Nephron (organoid): ENCODE data around the gene MBTPS1.

Experiments
- H3K27ac Mint-ChIP-seq, 3 experiments: 2 replicates each; pipeline ENCODE4 v1.8.0; 2020; ENCODE audit warnings: mixed read lengths in 3 of 3, mild to moderate bottlenecking in 2 of 3, moderate library complexity in 1 of 3
- H3K27me3 Mint-ChIP-seq: 2 replicates; pipeline ENCODE4 v1.8.0; 2021; ENCODE audit warnings: low read depth, mild to moderate bottlenecking, moderate library complexity, mixed read lengths
- H3K36me3 Mint-ChIP-seq: 2 replicates; pipeline ENCODE4 v1.8.0; 2020; ENCODE audit warnings: low read depth, mixed read lengths
- H3K4me1 Mint-ChIP-seq: 2 replicates; pipeline ENCODE4 v1.8.0; 2020; ENCODE audit warnings: mixed read lengths
- H3K4me3 Mint-ChIP-seq, 3 experiments: 2 replicates each; pipeline ENCODE4 v1.8.0; 2020; ENCODE audit warnings: mild to moderate bottlenecking in 3 of 3, mixed read lengths in 3 of 3, moderate library complexity in 2 of 3
- H3K9me3 Mint-ChIP-seq: 2 replicates; pipeline ENCODE4 v1.8.0; 2020; ENCODE audit warnings: mixed read lengths
- CTCF ChIP-seq, 3 experiments: fragments of 200-600 bp; sonication (generic); IDR thresholded peaks; one replicate each; pipeline ENCODE4 v1.5.0; 2021; ENCODE audit warnings: antibody characterized with exemption in 3 of 3; ENCODE audit not compliant: unreplicated experiment in 3 of 3

Gene MBTPS1

GRCh38 chr16:84075376-84075775 lies 41.4 kb downstream of the MBTPS1 start:
- no peak overlapping the region for H3K27ac Mint-ChIP-seq
- peaks cover 78% of the 10 kb centered on the region for H3K36me3 Mint-ChIP-seq
- H3K4me1 Mint-ChIP-seq = no peaks in the 10 kb centered on the region
- no peak overlapping the region for H3K4me3 Mint-ChIP-seq
- H3K27me3 Mint-ChIP-seq = no peaks in the 10 kb centered on the region
- no peak for TF ChIP-seq CTCF (IDR thresholded peaks at IDR 0.05; ENCODE audit: unreplicated experiment in 3 of 3)
- H3K9me3 Mint-ChIP-seq = no peaks in the 10 kb centered on the region

GRCh38 chr16:84074721-84075120 lies 42.0 kb downstream of the MBTPS1 start:
- TF ChIP-seq CTCF (IDR thresholded peaks at IDR 0.05; ENCODE audit: unreplicated experiment in 3 of 3) = no peak
- H3K4me3 Mint-ChIP-seq = no peak overlapping the region
- no peaks in the 10 kb centered on the region for H3K4me1 Mint-ChIP-seq
- no peak overlapping the region for H3K27ac Mint-ChIP-seq
- no peaks in the 10 kb centered on the region for H3K9me3 Mint-ChIP-seq
- no peaks in the 10 kb centered on the region for H3K27me3 Mint-ChIP-seq
- peaks cover 74% of the 10 kb centered on the region for H3K36me3 Mint-ChIP-seq

GRCh38 chr16:84072014-84072413 lies 44.7 kb downstream of the MBTPS1 start:
- Mint-ChIP-seq H3K9me3 (no peaks in the 10 kb centered on the region), H3K27me3 (no peaks in the 10 kb centered on the region), H3K4me3 (no peak overlapping the region), H3K4me1 (peaks cover 6% of the 10 kb centered on the region), H3K36me3 (peaks cover 70% of the 10 kb centered on the region), H3K27ac (no peak overlapping the region)
- TF ChIP-seq CTCF (IDR thresholded peaks at IDR 0.05; ENCODE audit: unreplicated experiment in 3 of 3) = no peak

GRCh38 chr16:84071121-84071520 lies 45.6 kb downstream of the MBTPS1 start:
- Mint-ChIP-seq H3K27ac (no peak overlapping the region), H3K36me3 (peaks cover 65% of the 10 kb centered on the region), H3K27me3 (no peaks in the 10 kb centered on the region), H3K4me1 (peaks cover 6% of the 10 kb centered on the region), H3K9me3 (no peaks in the 10 kb centered on the region), H3K4me3 (no peak overlapping the region)
- TF ChIP-seq CTCF (IDR thresholded peaks at IDR 0.05; ENCODE audit: unreplicated experiment in 3 of 3) = no peak

- no peaks in the 10 kb centered on the region for H3K9me3 Mint-ChIP-seq
- no peak for TF ChIP-seq CTCF (IDR thresholded peaks at IDR 0.05; ENCODE audit: unreplicated experiment in 3 of 3)
- H3K36me3 Mint-ChIP-seq = peaks cover 57% of the 10 kb centered on the region
- H3K4me1 Mint-ChIP-seq = peaks cover 6% of the 10 kb centered on the region
- H3K27ac Mint-ChIP-seq = no peak overlapping the region
- H3K27me3 Mint-ChIP-seq = no peaks in the 10 kb centered on the region
- no peak overlapping the region for H3K4me3 Mint-ChIP-seq
Observed at GRCh38 chr16:84069540-84069939, 47.2 kb downstream of the MBTPS1 start.

- no peak overlapping the region for H3K4me3 Mint-ChIP-seq
- no peaks in the 10 kb centered on the region for H3K27me3 Mint-ChIP-seq
- H3K36me3 Mint-ChIP-seq = peaks cover 58% of the 10 kb centered on the region
- H3K4me1 Mint-ChIP-seq = peaks cover 6% of the 10 kb centered on the region
- no peak overlapping the region for H3K27ac Mint-ChIP-seq
- no peak for TF ChIP-seq CTCF (IDR thresholded peaks at IDR 0.05; ENCODE audit: unreplicated experiment in 3 of 3)
- no peaks in the 10 kb centered on the region for H3K9me3 Mint-ChIP-seq
Observed at GRCh38 chr16:84068783-84069462, 47.8 kb downstream of the MBTPS1 start.
